Stimulated activated CD8-positive, alpha-beta memory T cell treated with anti-CD3 and anti-CD28 coated beads, Interleukin-4, amount 100 ng/mL, for 1 hour (primary cell): Measurements from ENCODE around the gene UBE2E1.

Source experiments
- DNase-seq, 2 donors: peaks; one replicate each; pipeline ENCODE4 v3.0.0-alpha.2; 2020; ENCODE audit warnings: low read depth in 2 of 2, low spot score in 1 of 2

Gene UBE2E1

GRCh38 chr3:23819599-23820360 is 14.0 kb downstream of the UBE2E1 start:
- DNase-seq = no peak

- no peak for DNase-seq
Observed at GRCh38 chr3:23820888-23821287, 15.1 kb downstream of the UBE2E1 start.

GRCh38 chr3:23821858-23822257 is 16.1 kb downstream of the UBE2E1 start:
- DNase-seq = no peak

- no peak for DNase-seq
Observed at GRCh38 chr3:23822559-23822958, 16.8 kb downstream of the UBE2E1 start.

GRCh38 chr3:23823620-23824019 is 17.9 kb downstream of the UBE2E1 start:
- no peak for DNase-seq

- no peak for DNase-seq
Observed at GRCh38 chr3:23824699-23825444, 19.1 kb downstream of the UBE2E1 start.

GRCh38 chr3:23825802-23826201 is 20.0 kb downstream of the UBE2E1 start:
- DNase-seq = no peak

GRCh38 chr3:23826382-23827064 is 20.8 kb downstream of the UBE2E1 start:
- DNase-seq = no peak

GRCh38 chr3:23829242-23829934 is 23.6 kb downstream of the UBE2E1 start:
- no peak for DNase-seq

- no peak for DNase-seq
Observed at GRCh38 chr3:23830869-23831484, 25.2 kb downstream of the UBE2E1 start.

- no peak for DNase-seq
Observed at GRCh38 chr3:23831517-23832394, 26.0 kb downstream of the UBE2E1 start.

GRCh38 chr3:23832523-23832922 is 26.8 kb downstream of the UBE2E1 start:
- no peak for DNase-seq

- no peak for DNase-seq
Observed at GRCh38 chr3:23834082-23834870, 28.5 kb downstream of the UBE2E1 start.

- DNase-seq = no peak
Observed at GRCh38 chr3:23835087-23835486, 29.3 kb downstream of the UBE2E1 start.

- no peak for DNase-seq
Observed at GRCh38 chr3:23835802-23836201, 30.0 kb downstream of the UBE2E1 start.

GRCh38 chr3:23836536-23837230 is 30.9 kb downstream of the UBE2E1 start:
- no peak for DNase-seq

- no peak for DNase-seq
Observed at GRCh38 chr3:23837286-23837685, 31.5 kb downstream of the UBE2E1 start.

GRCh38 chr3:23837691-23838090 is 31.9 kb downstream of the UBE2E1 start:
- DNase-seq = no peak

- no peak for DNase-seq
Observed at GRCh38 chr3:23840521-23840920, 34.8 kb downstream of the UBE2E1 start.
